Peyer's patch (tissue), 4 donors: ENCODE measurements around the gene LHFPL4. TPM values are rescaled to one million over a fixed set of nuclear protein-coding genes. Genes with fewer than 3 reads are reported as not detected.
"Not testable (repeated sequence)": the region's sequence is repeated elsewhere in the genome, so short reads cannot be mapped to it uniquely, and the experiment has no call there.

Source experiments
- DNase-seq, 3 donors: peaks; one replicate each; pipeline ENCODE4 v3.0.0-alpha.2; 2017 to 2019
- H3K27ac ChIP-seq, 4 donors: fragments of 200-600 bp; sonication (generic); one replicate each; pipeline ENCODE4 v1.5.1; 2016 to 2019
- H3K27me3 ChIP-seq, 2 donors: fragments of 200-600 bp; sonication (generic); one replicate each; pipeline ENCODE4 v1.5.1; 2019
- H3K36me3 ChIP-seq, 3 donors: fragments of 200-600 bp; sonication (generic); one replicate each; pipeline ENCODE4 v1.5.1; 2016 to 2019
- H3K4me1 ChIP-seq, 4 donors: fragments of 200-600 bp; sonication (generic); one replicate each; pipeline ENCODE4 v1.5.1; 2016 to 2019
- H3K4me3 ChIP-seq, 4 donors: fragments of 200-600 bp; sonication (generic); 1 replicate in 3 of 4; 2 replicates in 1 of 4; pipeline ENCODE4 v1.5.1; 2016 to 2019; ENCODE audit warnings: mild to moderate bottlenecking in 1 of 4
- H3K9me3 ChIP-seq, 4 donors: fragments of 200-600 bp; sonication (generic); one replicate each; pipeline ENCODE4 v1.5.1; 2016 to 2019; ENCODE audit warnings: mild to moderate bottlenecking in 1 of 4
- POLR2A ChIP-seq, 2 donors: fragments of 450-650 bp; IDR thresholded peaks; one replicate each; pipeline ENCODE4 v1.5.1; 2017; ENCODE audit warnings: antibody characterized with exemption in 2 of 2, mild to moderate bottlenecking in 2 of 2, moderate library complexity in 2 of 2
- total RNA-seq, 4 donors: library from RNA; depleted of rRNA; stranded (reverse); fragments of >200 nt; gene quantifications; one replicate each; pipeline ENCODE4 v1.1.0, GENCODE V29; 2016
- TF ChIP-seq, protein P1 (sequence below), 6 experiments: fragments of 450-650 bp in 4 of 6; fragments of 200-600 bp in 2 of 6; sonication (generic) in 1 of 6; IDR thresholded peaks; one replicate each; pipeline ENCODE4 v1.5.1; 2017 to 2019; ENCODE audit warnings: antibody characterized with exemption in 6 of 6, mild to moderate bottlenecking in 3 of 6, moderate library complexity in 1 of 6

The LHFPL4 gene
- total RNA-seq: under 1 TPM in 1 of 4 donors, not detected in 3; 0.54 TPM

DNA sequence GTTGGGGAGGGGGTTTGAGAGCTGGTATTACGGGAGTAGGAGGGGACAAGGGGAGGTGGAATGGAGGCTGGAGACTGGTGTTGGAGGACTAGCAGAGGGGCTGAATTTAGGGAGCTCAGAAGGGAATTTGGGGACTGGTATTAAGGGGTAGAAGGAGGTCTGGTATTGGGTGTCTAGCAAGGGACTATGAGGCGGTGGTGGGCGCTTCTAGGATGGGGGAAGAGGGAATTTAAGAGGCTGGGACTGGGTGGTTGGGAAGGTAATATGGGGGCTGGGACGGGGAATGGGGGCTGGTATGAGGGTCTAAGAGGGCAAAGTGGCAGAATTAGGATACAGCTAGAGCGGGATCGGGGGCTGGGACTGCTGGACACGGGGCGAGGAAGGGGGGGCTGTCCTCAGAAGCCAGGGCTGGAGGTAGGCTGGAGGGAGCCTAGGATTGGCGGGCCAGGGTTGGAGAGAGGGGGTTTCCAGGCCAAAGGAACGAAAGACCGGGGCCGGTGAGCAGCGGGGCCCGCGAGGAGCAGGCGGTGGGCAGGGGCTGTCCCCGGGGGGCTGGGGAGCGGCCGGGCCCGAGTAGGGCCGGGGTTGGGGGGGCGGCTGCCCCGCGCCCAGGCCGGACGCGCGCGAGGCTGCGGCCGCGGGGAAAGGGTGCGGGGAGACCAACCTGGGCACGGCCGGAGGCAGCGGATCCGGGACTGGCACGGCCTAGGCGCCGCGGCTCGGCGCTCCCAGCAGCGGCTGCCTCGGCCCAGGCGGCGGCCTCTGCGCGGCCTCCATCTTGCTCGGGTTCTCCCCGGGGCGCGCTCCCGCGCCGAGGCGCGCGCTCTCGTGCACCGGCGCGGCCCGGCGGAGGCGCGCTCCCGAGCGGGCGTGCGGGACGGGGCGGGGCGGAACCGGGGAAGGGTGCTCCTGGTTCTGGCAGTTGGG lies at the start of gene LHFPL4:
Gene LHFPL4, minus strand, starts transcription at position 802 of the 927 bp plus-strand sequence. CDS start 1,143 bp downstream, outside the sequence.
- Histone ChIP-seq H3K9me3 (no peaks in the 10 kb centered on the region), H3K4me1 (peaks cover 0 to 7% (median 0%) of the 10 kb centered on the region in 4 donors), H3K4me3 (peak within 1 kb of the TSS in 1 of 4 donors; percentile 29), H3K36me3 (no peaks in the 10 kb centered on the region), H3K27me3 (peaks cover 0 to 10% of the 10 kb centered on the region in 2 donors), H3K27ac (no peak within 1 kb of the TSS)
- TF ChIP-seq, protein P1, sequence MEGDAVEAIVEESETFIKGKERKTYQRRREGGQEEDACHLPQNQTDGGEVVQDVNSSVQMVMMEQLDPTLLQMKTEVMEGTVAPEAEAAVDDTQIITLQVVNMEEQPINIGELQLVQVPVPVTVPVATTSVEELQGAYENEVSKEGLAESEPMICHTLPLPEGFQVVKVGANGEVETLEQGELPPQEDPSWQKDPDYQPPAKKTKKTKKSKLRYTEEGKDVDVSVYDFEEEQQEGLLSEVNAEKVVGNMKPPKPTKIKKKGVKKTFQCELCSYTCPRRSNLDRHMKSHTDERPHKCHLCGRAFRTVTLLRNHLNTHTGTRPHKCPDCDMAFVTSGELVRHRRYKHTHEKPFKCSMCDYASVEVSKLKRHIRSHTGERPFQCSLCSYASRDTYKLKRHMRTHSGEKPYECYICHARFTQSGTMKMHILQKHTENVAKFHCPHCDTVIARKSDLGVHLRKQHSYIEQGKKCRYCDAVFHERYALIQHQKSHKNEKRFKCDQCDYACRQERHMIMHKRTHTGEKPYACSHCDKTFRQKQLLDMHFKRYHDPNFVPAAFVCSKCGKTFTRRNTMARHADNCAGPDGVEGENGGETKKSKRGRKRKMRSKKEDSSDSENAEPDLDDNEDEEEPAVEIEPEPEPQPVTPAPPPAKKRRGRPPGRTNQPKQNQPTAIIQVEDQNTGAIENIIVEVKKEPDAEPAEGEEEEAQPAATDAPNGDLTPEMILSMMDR (IDR thresholded peaks at IDR 0.05): no peak
- DNase-seq: no peak

DNA sequence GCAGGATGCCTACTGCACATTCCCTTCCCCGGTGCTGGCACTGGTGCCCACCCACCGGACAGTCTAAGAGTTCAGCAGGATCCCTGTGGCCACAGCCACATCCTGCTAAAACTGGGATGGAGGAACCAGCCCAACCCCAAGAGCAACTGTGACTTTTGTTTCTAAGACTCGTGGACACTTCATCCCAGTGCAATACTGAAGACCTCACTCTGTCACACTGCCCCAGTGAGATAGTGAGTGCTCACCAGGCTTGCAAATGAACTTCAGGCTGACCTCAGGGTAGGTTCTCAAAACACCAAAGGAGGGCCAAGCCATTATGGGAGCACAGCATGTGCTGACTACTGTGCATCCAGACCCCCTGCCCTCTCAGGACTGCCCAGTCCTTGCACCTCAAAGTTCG lies 49.0 kb upstream of the LHFPL4 start:
- Histone ChIP-seq H3K9me3 (peaks cover 0 to 11% (median 2%) of the 10 kb centered on the region in 4 donors), H3K27ac (no peak overlapping the region), H3K27me3 (no peaks in the 10 kb centered on the region), H3K4me1 (peaks cover 0 to 3% (median 0%) of the 10 kb centered on the region in 4 donors), H3K4me3 (no peak overlapping the region), H3K36me3 (no peaks in the 10 kb centered on the region)
- TF ChIP-seq POLR2A (IDR thresholded peaks at IDR 0.05): no peak
- TF ChIP-seq, protein P1 (IDR thresholded peaks at IDR 0.05): no peak
- no peak for DNase-seq

DNA sequence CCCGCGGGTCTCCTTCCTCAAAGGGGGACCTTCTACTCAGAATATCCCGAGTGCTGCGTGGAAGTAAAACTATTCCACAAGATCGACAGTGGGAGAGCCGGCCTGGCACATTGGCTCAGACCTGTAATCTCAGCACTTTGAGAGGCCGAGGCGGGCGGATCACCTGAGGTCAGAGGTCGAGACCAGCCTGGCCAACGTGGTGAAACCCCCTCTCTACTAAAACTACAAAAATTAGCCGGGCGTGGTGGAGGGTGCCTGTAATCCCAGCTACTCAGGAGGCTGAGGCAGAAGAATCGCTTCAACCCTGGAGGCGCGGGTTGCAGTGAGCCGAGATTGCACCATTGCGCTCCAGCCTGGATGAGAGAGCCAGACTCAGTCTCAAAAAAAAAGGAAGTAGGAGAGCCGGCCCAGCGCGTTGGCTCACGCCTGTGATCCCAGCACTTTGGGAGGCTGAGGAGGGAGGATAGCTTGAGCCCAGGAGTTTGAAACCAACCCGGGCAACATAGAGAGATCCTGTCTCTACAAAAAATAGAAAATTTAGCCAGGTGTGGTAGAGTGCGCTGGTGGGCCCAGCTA lies 47.5 kb upstream of the LHFPL4 start:
- DNase-seq, H3K27me3 ChIP-seq, H3K27ac ChIP-seq, H3K36me3 ChIP-seq, H3K4me1 ChIP-seq, H3K9me3 ChIP-seq: not testable (repeated sequence)
- peak overlapping the region in 3 of 4 donors; percentile 3 to 45 (median 38) for H3K4me3 ChIP-seq

DNA sequence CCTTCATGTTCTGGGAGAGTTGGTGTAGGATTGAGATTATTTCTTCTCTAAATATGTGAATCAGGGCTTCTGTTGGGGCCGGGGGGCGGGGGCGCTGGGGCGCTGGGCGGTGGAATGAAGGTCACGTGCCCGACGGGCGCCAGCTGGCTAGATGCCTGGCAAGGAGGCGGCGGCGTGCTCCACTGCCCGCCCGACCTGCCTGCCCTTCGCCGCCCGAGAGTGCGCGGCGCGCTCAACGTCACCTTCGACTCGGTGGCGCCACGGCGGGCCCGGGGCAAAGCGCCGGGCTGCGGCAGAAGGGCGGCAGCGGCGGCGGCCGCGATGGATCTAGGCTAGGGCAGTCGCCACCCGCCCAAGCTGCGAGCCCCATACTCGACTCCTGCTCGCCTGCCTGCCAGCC lies 47.0 kb upstream of the LHFPL4 start:
- Histone ChIP-seq H3K27me3 (no peaks in the 10 kb centered on the region), H3K36me3 (no peaks in the 10 kb centered on the region), H3K4me3 (peak overlapping the region in 3 of 4 donors; percentile 3 to 45 (median 38)), H3K4me1 (peaks cover 0 to 3% (median 0%) of the 10 kb centered on the region in 4 donors), H3K9me3 (peaks cover 0 to 7% (median 2%) of the 10 kb centered on the region in 4 donors), H3K27ac (no peak overlapping the region)
- no peak for TF ChIP-seq POLR2A (IDR thresholded peaks at IDR 0.05)
- TF ChIP-seq, protein P1 (IDR thresholded peaks at IDR 0.05): no peak
- DNase-seq: peak in 2 of 3 donors; percentile 52 to 62

DNA sequence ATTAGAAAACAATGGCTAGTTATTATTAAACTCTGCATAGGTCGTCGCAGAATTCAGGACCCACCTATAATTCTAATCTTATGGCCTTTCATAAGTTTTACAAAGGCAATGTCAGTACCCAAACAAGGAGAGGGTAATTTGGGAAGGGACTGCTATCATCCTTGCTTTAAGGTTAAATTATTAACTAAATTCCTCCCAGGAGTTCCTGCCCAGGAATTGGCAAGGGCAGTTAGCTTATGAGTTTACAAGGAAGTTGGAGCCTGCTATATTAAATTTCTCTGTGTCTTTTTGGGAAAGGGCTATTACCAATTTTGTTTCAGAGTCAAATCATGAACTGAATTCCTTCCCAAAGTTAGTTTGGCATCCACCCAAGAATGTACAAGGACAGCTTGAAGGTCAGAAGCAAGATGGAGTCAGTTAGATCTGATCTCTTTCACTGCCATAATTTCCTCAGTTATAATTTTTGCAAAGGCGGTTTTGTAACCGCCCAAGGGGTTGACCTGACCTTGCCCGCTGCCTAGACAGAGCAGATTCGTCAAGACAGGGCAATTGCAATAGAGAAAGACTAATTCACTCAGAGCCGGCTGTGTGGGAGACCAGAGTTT lies 45.3 kb upstream of the LHFPL4 start:
- Histone ChIP-seq H3K27ac (no peak overlapping the region), H3K4me3 (no peak overlapping the region), H3K4me1 (peaks cover 0 to 3% (median 0%) of the 10 kb centered on the region in 4 donors), H3K36me3 (no peaks in the 10 kb centered on the region), H3K27me3 (no peaks in the 10 kb centered on the region), H3K9me3 (no peaks in the 10 kb centered on the region)
- no peak for TF ChIP-seq POLR2A (IDR thresholded peaks at IDR 0.05)
- TF ChIP-seq, protein P1 (IDR thresholded peaks at IDR 0.05): no peak
- DNase-seq: no peak
